Endothelial cell of umbilical vein (primary cell): ENCODE results near the gene KRTAP10-9.

Experiments used
- EZH2 ChIP-seq: IDR thresholded peaks from 2 replicates; pipeline ENCODE4 v1.6.1; 2012; ENCODE audit warnings: borderline replicate concordance, low read depth, mild to moderate bottlenecking, moderate library complexity, low read length, inconsistent platforms; ENCODE audit not compliant: severe bottlenecking
- POLR2A ChIP-seq: IDR thresholded peaks from 2 replicates; pipeline ENCODE4 v1.6.1; 2012; ENCODE audit warnings: low read depth, mild to moderate bottlenecking, control low read depth, low read length
- POLR2AphosphoS5 ChIP-seq: IDR thresholded peaks from 2 replicates; pipeline ENCODE4 v1.6.1; 2012; ENCODE audit warnings: low read depth, mild to moderate bottlenecking, control low read depth, low read length, moderate library complexity; ENCODE audit not compliant: insufficient read depth

DNA sequence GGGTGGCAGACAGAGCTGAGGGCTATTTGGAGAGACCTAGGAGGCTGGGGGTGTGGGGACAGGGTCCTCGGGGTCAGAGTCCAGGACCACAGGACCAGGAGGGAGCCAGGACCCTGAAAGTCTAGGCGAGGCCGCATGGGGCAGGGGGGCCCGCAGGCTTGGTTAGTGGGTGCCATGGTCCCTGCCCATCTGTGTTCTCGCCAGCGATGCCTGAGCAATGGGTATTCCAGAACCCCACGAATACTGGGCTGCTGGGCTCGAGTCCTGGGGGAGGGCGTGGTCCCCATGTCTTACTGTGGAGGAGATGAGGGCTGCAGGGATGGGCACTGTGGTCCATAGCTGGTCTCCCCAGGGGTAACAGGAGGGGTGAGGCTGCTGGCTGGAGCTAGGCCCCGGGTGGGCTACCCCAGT lies 36.6 kb upstream of the KRTAP10-9 start:
- TF ChIP-seq EZH2 (no peak), POLR2A (no peak), POLR2AphosphoS5 (no peak)
